Left lung (tissue), 10 donors: ENCODE measurements around the gene ZNF628. TPM values are rescaled to one million over a fixed set of nuclear protein-coding genes. Genes with fewer than 3 reads are reported as not detected.
"Not testable (repeated sequence)": the region's sequence is repeated elsewhere in the genome, so short reads cannot be mapped to it uniquely, and the experiment has no call there.

Source experiments
- ATAC-seq: fragments of 200-7000 bp; cut with Tn5 transposase; one replicate; pipeline ENCODE4 v1.9.1; 2020; ENCODE audit warnings: moderate library complexity
- DNase-seq, 4 donors: peaks; one replicate each; pipeline ENCODE4 v3.0.0-alpha.2; 2013 to 2020
- H3K27ac ChIP-seq, 2 donors: fragments of 200-600 bp; sonication (generic) in 1 of 2; one replicate each; pipeline versions ENCODE4 v1.5.0 to v1.8.0; 2020 to 2021
- H3K27me3 ChIP-seq, 2 donors: fragments of 200-600 bp; sonication (generic) in 1 of 2; one replicate each; pipeline versions ENCODE4 v1.5.0 to v1.8.0; 2020 to 2021
- H3K36me3 ChIP-seq, 2 donors: fragments of 200-600 bp; sonication (generic) in 1 of 2; one replicate each; pipeline versions ENCODE4 v1.5.0 to v1.8.0; 2020 to 2021
- H3K4me1 ChIP-seq, 2 donors: fragments of 200-600 bp; one replicate each; pipeline ENCODE4 v1.8.0; 2021
- H3K4me3 ChIP-seq, 2 donors: fragments of 200-600 bp; sonication (generic) in 1 of 2; one replicate each; pipeline versions ENCODE4 v1.5.0 to v1.8.0; 2020 to 2021; ENCODE audit warnings: mild to moderate bottlenecking in 1 of 2
- H3K9me3 ChIP-seq, 2 donors: fragments of 200-600 bp; sonication (generic) in 1 of 2; one replicate each; pipeline versions ENCODE4 v1.5.0 to v1.8.0; 2020 to 2021
- CTCF ChIP-seq, 2 donors: fragments of 200-600 bp; sonication (generic) in 1 of 2; IDR thresholded peaks; one replicate each; pipeline versions ENCODE4 v1.5.0 to v1.8.0; 2021; ENCODE audit warnings: antibody characterized with exemption in 2 of 2
- intact Hi-C, 2 donors: fragments of 100-400 bp; cut with DNase I; formaldehyde crosslinking; loops; one replicate each; pipeline versions ENCODE4 v1.11.2 to v1.14.2; 2022
- polyA plus RNA-seq, 6 donors: library from polyadenylated mRNA; unstranded; fragments of 120-200 nt; gene quantifications; one replicate each; pipeline ENCODE4 v1.2.1, GENCODE V29; 2013; ENCODE audit not compliant: insufficient read length in 6 of 6
- total RNA-seq, 2 donors: library from RNA; stranded (reverse); fragmentation: NEBNext Ultra II Directional; extraction: Animal tissue kit (Norgen Biotek cat#: 25700); gene quantifications; one replicate each; pipeline ENCODE4 v1.2.1, GENCODE V29; 2021
- donor health status: DM: no; HTN: yes; CAD: no.
- donor health status: DM: no; HTN: no; CAD: no.

ZNF628 gene
- total and polyA plus RNA-seq, 8 donors, result 1.6 to 9.5 (median 3.7) TPM

GRCh38 chr19:55495646-55496349 lies 19.4 kb downstream of the ZNF628 start:
- H3K27ac ChIP-seq, result no peak overlapping the region
- intact Hi-C loops, result no loop called here
- no peaks in the 10 kb centered on the region for H3K9me3 ChIP-seq
- TF ChIP-seq CTCF (IDR thresholded peaks at IDR 0.05), result no peak
- no peak for DNase-seq
- H3K36me3 ChIP-seq, result no peaks in the 10 kb centered on the region
- H3K27me3 ChIP-seq, result peaks cover 0 to 41% of the 10 kb centered on the region in 2 donors
- H3K4me1 ChIP-seq, result no peaks in the 10 kb centered on the region
- no peak for ATAC-seq
- H3K4me3 ChIP-seq, result no peak overlapping the region

- H3K4me1 ChIP-seq, H3K4me3 ChIP-seq, intact Hi-C loops, H3K27ac ChIP-seq, H3K9me3 ChIP-seq, H3K36me3 ChIP-seq, ATAC-seq: not testable (repeated sequence)
- DNase-seq, result peak in 1 of 4 donors; percentile 64
- peaks cover 0 to 31% of the 10 kb centered on the region in 2 donors for H3K27me3 ChIP-seq
These were observed 20.4 kb downstream of the ZNF628 start for GRCh38 chr19:55496820-55497219.

GRCh38 chr19:55497763-55498162 lies 21.3 kb downstream of the ZNF628 start:
- DNase-seq, result peak in 1 of 4 donors; percentile 59
- Histone ChIP-seq H3K27ac (no peak overlapping the region), H3K9me3 (no peaks in the 10 kb centered on the region), H3K4me1 (no peaks in the 10 kb centered on the region), H3K27me3 (peaks cover 0 to 22% of the 10 kb centered on the region in 2 donors), H3K4me3 (no peak overlapping the region), H3K36me3 (no peaks in the 10 kb centered on the region)
- ATAC-seq, result no peak
- no peak for TF ChIP-seq CTCF (IDR thresholded peaks at IDR 0.05)
- intact Hi-C loops, result no loop called here

GRCh38 chr19:55498246-55498840 lies 21.9 kb downstream of the ZNF628 start:
- peaks cover 0 to 3% of the 10 kb centered on the region in 2 donors for H3K4me1 ChIP-seq
- no peak overlapping the region for H3K4me3 ChIP-seq
- intact Hi-C loops, result no loop called here
- DNase-seq (no peak), ATAC-seq (no peak)
- TF ChIP-seq CTCF (IDR thresholded peaks at IDR 0.05), result no peak
- H3K9me3 ChIP-seq, result no peaks in the 10 kb centered on the region
- peaks cover 0 to 16% of the 10 kb centered on the region in 2 donors for H3K27me3 ChIP-seq
- H3K36me3 ChIP-seq, result no peaks in the 10 kb centered on the region
- no peak overlapping the region for H3K27ac ChIP-seq

GRCh38 chr19:55500368-55500952 lies 24.0 kb downstream of the ZNF628 start:
- Histone ChIP-seq H3K4me1 (peaks cover 4 to 12% of the 10 kb centered on the region in 2 donors), H3K4me3 (no peak overlapping the region), H3K27me3 (no peaks in the 10 kb centered on the region), H3K36me3 (no peaks in the 10 kb centered on the region), H3K9me3 (no peaks in the 10 kb centered on the region), H3K27ac (no peak overlapping the region)
- intact Hi-C loops, result no loop called here
- no peak for ATAC-seq
- peak in 1 of 4 donors; percentile 51 for DNase-seq
- TF ChIP-seq CTCF (IDR thresholded peaks at IDR 0.05), result no peak
